WTC11 (cell line): ENCODE results near the gene ARHGAP22.

Experiments
- ATF1 ChIP-seq: sonication (generic); formaldehyde crosslinking; IDR thresholded peaks from 2 replicates; pipeline ENCODE4 v1.8.1; 2023; ENCODE audit warnings: mild to moderate bottlenecking, moderate library complexity, missing genetic modification reagents
- CBFB ChIP-seq: sonication (generic); formaldehyde crosslinking; IDR thresholded peaks from 2 replicates; pipeline ENCODE4 v1.8.1; 2022; ENCODE audit warnings: mild to moderate bottlenecking, low read depth, missing genetic modification reagents
- CREM ChIP-seq: sonication (generic); formaldehyde crosslinking; IDR thresholded peaks from 2 replicates; pipeline ENCODE4 v1.8.1; 2022; ENCODE audit warnings: mild to moderate bottlenecking, missing genetic modification reagents, moderate library complexity
- GABPB1 ChIP-seq: sonication (generic); formaldehyde crosslinking; IDR thresholded peaks from 2 replicates; pipeline ENCODE4 v1.8.1; 2023; ENCODE audit warnings: mild to moderate bottlenecking, missing genetic modification reagents
- MLX ChIP-seq: sonication (generic); formaldehyde crosslinking; IDR thresholded peaks from 2 replicates; pipeline ENCODE4 v1.8.1; 2023; ENCODE audit warnings: mild to moderate bottlenecking, missing genetic modification reagents, moderate library complexity
- NR1H2 ChIP-seq: sonication (generic); formaldehyde crosslinking; IDR thresholded peaks from 2 replicates; pipeline ENCODE4 v1.9.0; 2021; ENCODE audit warnings: mild to moderate bottlenecking, moderate library complexity, missing genetic modification reagents
- NR2C2 ChIP-seq: sonication (generic); formaldehyde crosslinking; IDR thresholded peaks from 2 replicates; pipeline ENCODE4 v1.8.0; 2022; ENCODE audit warnings: mild to moderate bottlenecking, missing genetic modification reagents
- PRDM15 ChIP-seq: sonication (generic); formaldehyde crosslinking; IDR thresholded peaks from 2 replicates; pipeline ENCODE4 v1.8.0; 2022; ENCODE audit warnings: missing genetic modification reagents
- ZNF263 ChIP-seq: sonication (generic); formaldehyde crosslinking; IDR thresholded peaks from 2 replicates; pipeline ENCODE4 v1.8.1; 2022; ENCODE audit warnings: low read depth, mild to moderate bottlenecking, moderate library complexity, missing genetic modification reagents
- TF ChIP-seq, protein P1 (sequence below): sonication (generic); formaldehyde crosslinking; IDR thresholded peaks from 2 replicates; pipeline ENCODE4 v1.8.0; 2023; ENCODE audit warnings: missing genetic modification reagents, mild to moderate bottlenecking, borderline replicate concordance
- TF ChIP-seq, protein P2 (sequence below): fragments of 200-600 bp; IDR thresholded peaks from 2 replicates; pipeline ENCODE4 v1.8.0; 2022; ENCODE audit warnings: antibody characterized with exemption
- TF ChIP-seq, protein P3 (sequence below): sonication (generic); formaldehyde crosslinking; IDR thresholded peaks from 2 replicates; pipeline ENCODE4 v1.8.1; 2022; ENCODE audit warnings: missing genetic modification reagents, borderline replicate concordance
- TF ChIP-seq, protein P4 (sequence below): sonication (generic); formaldehyde crosslinking; IDR thresholded peaks from 2 replicates; pipeline ENCODE4 v1.8.0; 2022; ENCODE audit warnings: mild to moderate bottlenecking, missing genetic modification reagents

DNA sequence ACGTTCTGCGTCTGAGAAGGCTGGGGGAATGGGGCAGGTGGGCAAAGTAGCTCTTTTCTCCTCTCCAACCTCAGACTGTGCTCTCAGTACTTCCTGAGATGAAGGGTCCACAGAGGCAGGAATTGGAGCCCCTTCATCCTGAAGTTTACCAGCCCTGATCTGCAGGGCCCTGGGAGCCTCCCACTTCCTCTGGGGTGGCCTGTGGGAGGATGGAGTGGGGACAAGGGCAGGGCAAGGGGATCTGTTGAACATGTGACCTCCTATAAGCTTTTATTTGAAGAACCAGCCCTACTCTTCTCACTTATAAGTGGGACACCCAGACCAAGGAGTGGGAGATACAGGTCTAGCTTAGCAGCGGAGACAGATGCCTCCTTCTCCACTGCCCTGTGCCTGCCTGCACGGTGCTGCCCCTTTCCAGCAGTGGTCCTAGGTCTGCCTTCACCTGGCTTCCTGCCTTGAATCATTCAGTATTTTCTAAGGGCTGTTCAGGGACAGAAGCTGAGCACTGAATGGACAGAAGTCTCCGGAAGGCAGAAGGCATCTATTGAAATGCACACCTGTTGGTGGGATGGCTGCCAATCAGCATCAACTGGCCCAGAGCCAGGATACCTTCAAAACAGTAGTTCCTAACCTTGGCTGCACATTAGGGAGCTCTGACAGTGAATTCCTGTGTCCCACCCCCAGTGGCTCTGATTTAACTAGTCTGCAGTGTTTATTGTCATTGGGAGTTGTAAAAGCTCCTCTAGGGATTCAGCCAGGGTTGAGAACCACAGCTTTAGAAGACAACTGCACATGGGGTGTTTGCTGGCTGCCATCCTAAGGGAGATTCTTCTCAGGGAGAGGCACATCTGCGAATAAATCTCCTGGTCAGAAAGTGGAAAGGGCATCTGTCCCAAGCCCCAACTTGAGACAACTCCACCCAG, 2.7 kb upstream of the ARHGAP22 start:
- TF ChIP-seq ZNF263 (CRISPR knock-in tag) (no peak), CBFB (no peak), PRDM15 (CRISPR knock-in tag) (no peak), ATF1 (CRISPR knock-in tag) (no peak), NR2C2 (CRISPR knock-in tag) (no peak), MLX (CRISPR knock-in tag) (no peak), NR1H2 (CRISPR knock-in tag) (no peak), GABPB1 (CRISPR knock-in tag) (no peak), CREM (CRISPR knock-in tag) (no peak)
- TF ChIP-seq, protein P1, sequence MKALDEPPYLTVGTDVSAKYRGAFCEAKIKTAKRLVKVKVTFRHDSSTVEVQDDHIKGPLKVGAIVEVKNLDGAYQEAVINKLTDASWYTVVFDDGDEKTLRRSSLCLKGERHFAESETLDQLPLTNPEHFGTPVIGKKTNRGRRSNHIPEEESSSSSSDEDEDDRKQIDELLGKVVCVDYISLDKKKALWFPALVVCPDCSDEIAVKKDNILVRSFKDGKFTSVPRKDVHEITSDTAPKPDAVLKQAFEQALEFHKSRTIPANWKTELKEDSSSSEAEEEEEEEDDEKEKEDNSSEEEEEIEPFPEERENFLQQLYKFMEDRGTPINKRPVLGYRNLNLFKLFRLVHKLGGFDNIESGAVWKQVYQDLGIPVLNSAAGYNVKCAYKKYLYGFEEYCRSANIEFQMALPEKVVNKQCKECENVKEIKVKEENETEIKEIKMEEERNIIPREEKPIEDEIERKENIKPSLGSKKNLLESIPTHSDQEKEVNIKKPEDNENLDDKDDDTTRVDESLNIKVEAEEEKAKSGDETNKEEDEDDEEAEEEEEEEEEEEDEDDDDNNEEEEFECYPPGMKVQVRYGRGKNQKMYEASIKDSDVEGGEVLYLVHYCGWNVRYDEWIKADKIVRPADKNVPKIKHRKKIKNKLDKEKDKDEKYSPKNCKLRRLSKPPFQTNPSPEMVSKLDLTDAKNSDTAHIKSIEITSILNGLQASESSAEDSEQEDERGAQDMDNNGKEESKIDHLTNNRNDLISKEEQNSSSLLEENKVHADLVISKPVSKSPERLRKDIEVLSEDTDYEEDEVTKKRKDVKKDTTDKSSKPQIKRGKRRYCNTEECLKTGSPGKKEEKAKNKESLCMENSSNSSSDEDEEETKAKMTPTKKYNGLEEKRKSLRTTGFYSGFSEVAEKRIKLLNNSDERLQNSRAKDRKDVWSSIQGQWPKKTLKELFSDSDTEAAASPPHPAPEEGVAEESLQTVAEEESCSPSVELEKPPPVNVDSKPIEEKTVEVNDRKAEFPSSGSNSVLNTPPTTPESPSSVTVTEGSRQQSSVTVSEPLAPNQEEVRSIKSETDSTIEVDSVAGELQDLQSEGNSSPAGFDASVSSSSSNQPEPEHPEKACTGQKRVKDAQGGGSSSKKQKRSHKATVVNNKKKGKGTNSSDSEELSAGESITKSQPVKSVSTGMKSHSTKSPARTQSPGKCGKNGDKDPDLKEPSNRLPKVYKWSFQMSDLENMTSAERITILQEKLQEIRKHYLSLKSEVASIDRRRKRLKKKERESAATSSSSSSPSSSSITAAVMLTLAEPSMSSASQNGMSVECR (CRISPR knock-in tag), result no peak
- TF ChIP-seq, protein P2, sequence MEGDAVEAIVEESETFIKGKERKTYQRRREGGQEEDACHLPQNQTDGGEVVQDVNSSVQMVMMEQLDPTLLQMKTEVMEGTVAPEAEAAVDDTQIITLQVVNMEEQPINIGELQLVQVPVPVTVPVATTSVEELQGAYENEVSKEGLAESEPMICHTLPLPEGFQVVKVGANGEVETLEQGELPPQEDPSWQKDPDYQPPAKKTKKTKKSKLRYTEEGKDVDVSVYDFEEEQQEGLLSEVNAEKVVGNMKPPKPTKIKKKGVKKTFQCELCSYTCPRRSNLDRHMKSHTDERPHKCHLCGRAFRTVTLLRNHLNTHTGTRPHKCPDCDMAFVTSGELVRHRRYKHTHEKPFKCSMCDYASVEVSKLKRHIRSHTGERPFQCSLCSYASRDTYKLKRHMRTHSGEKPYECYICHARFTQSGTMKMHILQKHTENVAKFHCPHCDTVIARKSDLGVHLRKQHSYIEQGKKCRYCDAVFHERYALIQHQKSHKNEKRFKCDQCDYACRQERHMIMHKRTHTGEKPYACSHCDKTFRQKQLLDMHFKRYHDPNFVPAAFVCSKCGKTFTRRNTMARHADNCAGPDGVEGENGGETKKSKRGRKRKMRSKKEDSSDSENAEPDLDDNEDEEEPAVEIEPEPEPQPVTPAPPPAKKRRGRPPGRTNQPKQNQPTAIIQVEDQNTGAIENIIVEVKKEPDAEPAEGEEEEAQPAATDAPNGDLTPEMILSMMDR, result no peak
- TF ChIP-seq, protein P3, sequence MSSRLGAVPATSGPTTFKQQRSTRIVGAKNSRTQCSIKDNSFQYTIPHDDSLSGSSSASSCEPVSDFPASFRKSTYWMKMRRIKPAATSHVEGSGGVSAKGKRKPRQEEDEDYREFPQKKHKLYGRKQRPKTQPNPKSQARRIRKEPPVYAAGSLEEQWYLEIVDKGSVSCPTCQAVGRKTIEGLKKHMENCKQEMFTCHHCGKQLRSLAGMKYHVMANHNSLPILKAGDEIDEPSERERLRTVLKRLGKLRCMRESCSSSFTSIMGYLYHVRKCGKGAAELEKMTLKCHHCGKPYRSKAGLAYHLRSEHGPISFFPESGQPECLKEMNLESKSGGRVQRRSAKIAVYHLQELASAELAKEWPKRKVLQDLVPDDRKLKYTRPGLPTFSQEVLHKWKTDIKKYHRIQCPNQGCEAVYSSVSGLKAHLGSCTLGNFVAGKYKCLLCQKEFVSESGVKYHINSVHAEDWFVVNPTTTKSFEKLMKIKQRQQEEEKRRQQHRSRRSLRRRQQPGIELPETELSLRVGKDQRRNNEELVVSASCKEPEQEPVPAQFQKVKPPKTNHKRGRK (CRISPR knock-in tag), result no peak
- TF ChIP-seq, protein P4, sequence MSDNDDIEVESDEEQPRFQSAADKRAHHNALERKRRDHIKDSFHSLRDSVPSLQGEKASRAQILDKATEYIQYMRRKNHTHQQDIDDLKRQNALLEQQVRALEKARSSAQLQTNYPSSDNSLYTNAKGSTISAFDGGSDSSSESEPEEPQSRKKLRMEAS, result no peak
